ENCODE measurements around the gene DLX1. TPM values are rescaled to one million over a fixed set of nuclear protein-coding genes. Genes with fewer than 3 reads are reported as not detected.

Gene DLX1
- total RNA-seq, 1 experiment from 2014 or later: 3.5 TPM

- Histone ChIP-seq H3K4me3 (ENCODE audit: low read depth in 2 of 2, low read length in 2 of 2) (no peak overlapping the region), H3K4me1 (ENCODE audit: control insufficient read depth, insufficient read depth, low read length) (no peaks in the 10 kb centered on the region), H3K9me3 (ENCODE audit: control insufficient read depth, insufficient read depth, low read depth, low read length) (no peaks in the 10 kb centered on the region), H3K36me3 (ENCODE audit: control insufficient read depth, insufficient read depth, low read length) (no peaks in the 10 kb centered on the region), H3K27me3 (ENCODE audit: control insufficient read depth, insufficient read depth, low read length) (no peaks in the 10 kb centered on the region), H3K27ac (ENCODE audit: low read length) (no peak overlapping the region)
- no peak for DNase-seq (ENCODE audit: low read depth, low spot score)
- no TSS peak for BruUV-seq (replicated peaks)
- CTCF ChIA-PET: interaction anchor here (0.6 to 0.7 kb wide), 2 partner anchors 27 to 542 kb away, joined by 3 to 4 read pairs; no protein-coding TSS in a partner anchor
- ATAC-seq: no peak
- POLR2A ChIA-PET: no interaction called here
- in situ Hi-C loops (cut with HindIII; ENCODE audit: low pct_unique_long_range_greater_than_20kb, low sequenced_read_pairs): no loop called here
- intact Hi-C loops (cut with micrococcal nuclease; ENCODE audit: unreplicated experiment): no loop called here
- no peak for TF ChIP-seq REST (IDR thresholded peaks at IDR 0.05; ENCODE audit: insufficient read depth in 1 of 2, low read depth in 2 of 2, low read length in 1 of 2)
- TF ChIP-seq TCF7L2 (IDR thresholded peaks at IDR 0.05; ENCODE audit: low read depth, low read length): no peak
- no peak for TF ChIP-seq POLR2AphosphoS5 (IDR thresholded peaks at IDR 0.05; ENCODE audit: low read depth, low read length)
- no peak for TF ChIP-seq CTCF (IDR thresholded peaks at IDR 0.05)
- no peak for TF ChIP-seq SIN3A (IDR thresholded peaks at IDR 0.05; ENCODE audit: borderline replicate concordance, insufficient read depth, low read depth, low read length)
Observed at GRCh38 chr2:172114579-172114978, 29.3 kb downstream of the DLX1 start.

GRCh38 chr2:172116107-172116506, 30.8 kb downstream of the DLX1 start:
- CTCF ChIA-PET: no interaction called here
- Histone ChIP-seq H3K36me3 (ENCODE audit: control insufficient read depth, insufficient read depth, low read length) (no peaks in the 10 kb centered on the region), H3K4me3 (ENCODE audit: low read depth in 2 of 2, low read length in 2 of 2) (no peak overlapping the region), H3K4me1 (ENCODE audit: control insufficient read depth, insufficient read depth, low read length) (no peaks in the 10 kb centered on the region), H3K27ac (ENCODE audit: low read length) (no peak overlapping the region), H3K27me3 (ENCODE audit: control insufficient read depth, insufficient read depth, low read length) (no peaks in the 10 kb centered on the region), H3K9me3 (ENCODE audit: control insufficient read depth, insufficient read depth, low read depth, low read length) (no peaks in the 10 kb centered on the region)
- no peak for TF ChIP-seq POLR2AphosphoS5 (IDR thresholded peaks at IDR 0.05; ENCODE audit: low read depth, low read length)
- TF ChIP-seq CTCF (IDR thresholded peaks at IDR 0.05): no peak
- TF ChIP-seq TCF7L2 (IDR thresholded peaks at IDR 0.05; ENCODE audit: low read depth, low read length): no peak
- TF ChIP-seq REST (IDR thresholded peaks at IDR 0.05; ENCODE audit: insufficient read depth in 1 of 2, low read depth in 2 of 2, low read length in 1 of 2): no peak
- no peak for TF ChIP-seq SIN3A (IDR thresholded peaks at IDR 0.05; ENCODE audit: borderline replicate concordance, insufficient read depth, low read depth, low read length)
- DNase-seq (ENCODE audit: low read depth, low spot score) (no peak), ATAC-seq (no peak)
- intact Hi-C loops (cut with micrococcal nuclease; ENCODE audit: unreplicated experiment) (no loop called here), in situ Hi-C loops (cut with HindIII; ENCODE audit: low pct_unique_long_range_greater_than_20kb, low sequenced_read_pairs) (no loop called here)
- POLR2A ChIA-PET: no interaction called here
- BruUV-seq (replicated peaks): no TSS peak

Data from Panc1 (cell line).